Mucosa of descending colon (tissue), 3 donors: ENCODE data around the gene PSMA8. TPM values are rescaled to one million over a fixed set of nuclear protein-coding genes. Genes with fewer than 3 reads are reported as not detected.
"Not testable (repeated sequence)": the region's sequence is repeated elsewhere in the genome, so short reads cannot be mapped to it uniquely, and the experiment has no call there.

Experiments used
- ATAC-seq: fragments of 200-7000 bp; cut with Tn5 transposase; one replicate; pipeline ENCODE4 v1.9.1; 2020; ENCODE audit warnings: mild to moderate bottlenecking, moderate library complexity
- DNase-seq, 3 donors: peaks; one replicate each; pipeline ENCODE4 v3.0.0-alpha.2; 2020
- H3K36me3 ChIP-seq: fragments of 200-600 bp; one replicate; pipeline ENCODE4 v1.8.0; 2021; ENCODE audit warnings: low read depth, mild to moderate bottlenecking
- H3K4me1 ChIP-seq: fragments of 200-600 bp; one replicate; pipeline ENCODE4 v1.8.0; 2021; ENCODE audit warnings: low read depth, mild to moderate bottlenecking
- H3K4me3 ChIP-seq: fragments of 200-600 bp; one replicate; pipeline ENCODE4 v1.8.0; 2021; ENCODE audit warnings: mild to moderate bottlenecking
- H3K9me3 ChIP-seq: fragments of 200-600 bp; one replicate; pipeline ENCODE4 v1.8.0; 2021; ENCODE audit warnings: mild to moderate bottlenecking
- CTCF ChIP-seq: fragments of 200-600 bp; IDR thresholded peaks from one replicate; pipeline ENCODE4 v1.8.0; 2022; ENCODE audit warnings: antibody characterized with exemption, mild to moderate bottlenecking
- intact Hi-C, 2 donors: fragments of 100-400 bp; cut with DNase I in 1 of 2; cut with micrococcal nuclease in 1 of 2; formaldehyde crosslinking; loops; one replicate each; pipeline versions ENCODE4 v1.11.0 to v1.11.1; 2022; cut with DNase I, micrococcal nuclease
- total RNA-seq, 3 donors: library from RNA; stranded (reverse); fragmentation: NEBNext Ultra II Directional in 2 of 3; extraction: Animal tissue kit (Norgen Biotek cat#: 25700) in 2 of 3; gene quantifications; one replicate each; pipeline versions ENCODE4 v1.2.1 to v1.2.4, GENCODE V29; 2021 to 2023
- donor health status: DM: no; HTN: no; CAD: no; lungs with moderate emphysema.
- donor health status: DM: no; HTN: no; CAD: no.
- donor health status: DM: no; HTN: yes; CAD: no.

Gene PSMA8
- total RNA-seq, 3 donors from 2014 or later = not detected

- Histone ChIP-seq H3K4me3 (no peak overlapping the region), H3K4me1 (no peaks in the 10 kb centered on the region), H3K9me3 (no peaks in the 10 kb centered on the region), H3K36me3 (no peaks in the 10 kb centered on the region)
- intact Hi-C loops = no loop called here
- DNase-seq (no peak), ATAC-seq (no peak)
- TF ChIP-seq CTCF = no peak
Observed at GRCh38 chr18:26192233-26192632, 58.6 kb downstream of the PSMA8 start.

- H3K36me3 ChIP-seq = no peaks in the 10 kb centered on the region
- no peaks in the 10 kb centered on the region for H3K9me3 ChIP-seq
- ATAC-seq (no peak), DNase-seq (no peak)
- no peak overlapping the region for H3K4me3 ChIP-seq
- intact Hi-C loops = no loop called here
- TF ChIP-seq CTCF = no peak
- H3K4me1 ChIP-seq = no peaks in the 10 kb centered on the region
Observed at GRCh38 chr18:26196605-26197004, 62.9 kb downstream of the PSMA8 start.

- H3K4me1 ChIP-seq, H3K36me3 ChIP-seq, ATAC-seq, intact Hi-C loops, H3K4me3 ChIP-seq, H3K9me3 ChIP-seq, DNase-seq: not testable (repeated sequence)
Observed at GRCh38 chr18:26202001-26202400, 68.3 kb downstream of the PSMA8 start.

GRCh38 chr18:26205318-26205717 lies 71.6 kb downstream of the PSMA8 start:
- intact Hi-C loops = no loop called here
- ATAC-seq (no peak), DNase-seq (no peak)
- TF ChIP-seq CTCF = no peak
- Histone ChIP-seq H3K9me3 (no peaks in the 10 kb centered on the region), H3K36me3 (no peaks in the 10 kb centered on the region), H3K4me3 (no peak overlapping the region), H3K4me1 (no peaks in the 10 kb centered on the region)

GRCh38 chr18:26206488-26206887 lies 72.8 kb downstream of the PSMA8 start:
- H3K4me3 ChIP-seq = no peak overlapping the region
- no peaks in the 10 kb centered on the region for H3K36me3 ChIP-seq
- DNase-seq (no peak), ATAC-seq (no peak)
- intact Hi-C loops = no loop called here
- no peak for TF ChIP-seq CTCF
- no peaks in the 10 kb centered on the region for H3K4me1 ChIP-seq
- H3K9me3 ChIP-seq = no peaks in the 10 kb centered on the region

- no peak for DNase-seq
- ATAC-seq = no peak
- H3K4me3 ChIP-seq = no peak overlapping the region
- intact Hi-C loops = no loop called here
- no peaks in the 10 kb centered on the region for H3K9me3 ChIP-seq
- H3K36me3 ChIP-seq = no peaks in the 10 kb centered on the region
- TF ChIP-seq CTCF = no peak
- H3K4me1 ChIP-seq = no peaks in the 10 kb centered on the region
Observed at GRCh38 chr18:26207937-26208336, 74.3 kb downstream of the PSMA8 start.
